ENCODE measurements around the gene CACNA1A.
"Not testable (repeated sequence)": the region's sequence is repeated elsewhere in the genome, so short reads cannot be mapped to it uniquely, and the experiment has no call there.

The CACNA1A gene

DNA sequence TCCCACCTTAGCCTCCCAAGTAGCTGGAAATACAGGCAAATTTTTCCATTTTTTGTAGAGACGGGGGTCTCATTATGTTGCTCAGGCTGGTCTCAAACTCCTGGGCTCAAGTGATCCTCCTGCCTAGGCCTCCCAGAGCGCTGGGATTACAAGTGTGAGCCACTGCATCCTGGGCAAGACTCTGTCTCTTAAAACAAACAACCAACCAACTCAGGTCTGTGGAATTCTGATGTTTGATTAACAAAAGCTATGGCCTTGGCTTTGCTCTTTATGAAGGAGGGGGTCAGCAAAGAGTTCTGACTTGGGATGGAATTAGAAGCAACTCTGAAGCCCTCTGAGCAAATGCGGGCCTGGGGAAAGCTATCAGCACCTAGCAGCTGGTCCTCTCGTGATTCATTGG, 238.4 kb downstream of the CACNA1A start:
- no peak for DNase-seq (ENCODE audit: extremely low read depth, low read depth)
- TF ChIP-seq, protein P1, sequence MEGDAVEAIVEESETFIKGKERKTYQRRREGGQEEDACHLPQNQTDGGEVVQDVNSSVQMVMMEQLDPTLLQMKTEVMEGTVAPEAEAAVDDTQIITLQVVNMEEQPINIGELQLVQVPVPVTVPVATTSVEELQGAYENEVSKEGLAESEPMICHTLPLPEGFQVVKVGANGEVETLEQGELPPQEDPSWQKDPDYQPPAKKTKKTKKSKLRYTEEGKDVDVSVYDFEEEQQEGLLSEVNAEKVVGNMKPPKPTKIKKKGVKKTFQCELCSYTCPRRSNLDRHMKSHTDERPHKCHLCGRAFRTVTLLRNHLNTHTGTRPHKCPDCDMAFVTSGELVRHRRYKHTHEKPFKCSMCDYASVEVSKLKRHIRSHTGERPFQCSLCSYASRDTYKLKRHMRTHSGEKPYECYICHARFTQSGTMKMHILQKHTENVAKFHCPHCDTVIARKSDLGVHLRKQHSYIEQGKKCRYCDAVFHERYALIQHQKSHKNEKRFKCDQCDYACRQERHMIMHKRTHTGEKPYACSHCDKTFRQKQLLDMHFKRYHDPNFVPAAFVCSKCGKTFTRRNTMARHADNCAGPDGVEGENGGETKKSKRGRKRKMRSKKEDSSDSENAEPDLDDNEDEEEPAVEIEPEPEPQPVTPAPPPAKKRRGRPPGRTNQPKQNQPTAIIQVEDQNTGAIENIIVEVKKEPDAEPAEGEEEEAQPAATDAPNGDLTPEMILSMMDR (IDR thresholded peaks at IDR 0.05; ENCODE audit: low read depth, low read length), result no peak

GRCh38 chr19:13267131-13267530, 239.1 kb downstream of the CACNA1A start:
- TF ChIP-seq, protein P1 (IDR thresholded peaks at IDR 0.05; ENCODE audit: low read depth, low read length), result no peak
- DNase-seq (ENCODE audit: extremely low read depth, low read depth), result no peak

GRCh38 chr19:13262450-13262849, 243.8 kb downstream of the CACNA1A start:
- DNase-seq (ENCODE audit: extremely low read depth, low read depth), result no peak
- TF ChIP-seq, protein P1 (IDR thresholded peaks at IDR 0.05; ENCODE audit: low read depth, low read length), result peak; percentile 44

DNA sequence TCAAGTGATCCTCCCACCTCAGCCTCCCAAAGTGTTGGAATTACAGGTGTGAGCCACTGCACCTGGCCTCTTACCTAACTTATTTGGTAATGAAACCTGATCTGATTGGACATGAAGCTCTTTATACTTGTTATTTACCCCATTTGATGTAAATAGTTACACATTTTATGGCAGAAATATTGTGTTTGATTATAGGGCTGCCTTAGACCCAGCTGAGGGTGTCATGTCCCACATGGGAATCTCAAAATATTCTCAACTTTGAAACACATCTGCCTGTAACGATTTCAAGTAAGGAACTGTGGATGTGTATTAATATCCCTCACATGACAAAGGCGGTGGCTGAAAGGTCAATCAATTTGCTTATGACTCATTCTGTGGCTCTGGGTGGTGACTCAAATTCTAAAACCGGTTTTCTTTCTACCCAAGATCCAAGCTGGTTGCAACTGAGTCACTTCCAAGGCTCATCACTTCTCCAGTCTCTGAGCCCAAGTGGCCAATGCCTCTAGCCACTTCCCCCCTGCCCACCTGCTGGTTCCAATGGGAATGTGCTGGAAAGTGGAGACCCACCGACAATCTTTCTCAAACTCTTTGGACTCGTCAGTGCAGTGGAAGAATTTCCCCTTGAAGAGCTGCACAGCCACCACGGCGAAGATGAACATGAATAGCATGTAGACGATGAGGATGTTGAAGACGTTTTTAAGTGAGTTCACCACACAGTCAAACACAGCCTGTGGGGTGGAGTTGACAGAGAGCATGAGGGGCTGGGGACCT, 245.2 kb downstream of the CACNA1A start:
- peak; percentile 44 for DNase-seq (ENCODE audit: extremely low read depth, low read depth)
- TF ChIP-seq, protein P1 (IDR thresholded peaks at IDR 0.05; ENCODE audit: low read depth, low read length), result no peak

- TF ChIP-seq, protein P1 (IDR thresholded peaks at IDR 0.05; ENCODE audit: low read depth, low read length), result no peak
- DNase-seq (ENCODE audit: extremely low read depth, low read depth), result no peak
Measured at GRCh38 chr19:13256918-13257317, 249.4 kb downstream of the CACNA1A start.

DNA sequence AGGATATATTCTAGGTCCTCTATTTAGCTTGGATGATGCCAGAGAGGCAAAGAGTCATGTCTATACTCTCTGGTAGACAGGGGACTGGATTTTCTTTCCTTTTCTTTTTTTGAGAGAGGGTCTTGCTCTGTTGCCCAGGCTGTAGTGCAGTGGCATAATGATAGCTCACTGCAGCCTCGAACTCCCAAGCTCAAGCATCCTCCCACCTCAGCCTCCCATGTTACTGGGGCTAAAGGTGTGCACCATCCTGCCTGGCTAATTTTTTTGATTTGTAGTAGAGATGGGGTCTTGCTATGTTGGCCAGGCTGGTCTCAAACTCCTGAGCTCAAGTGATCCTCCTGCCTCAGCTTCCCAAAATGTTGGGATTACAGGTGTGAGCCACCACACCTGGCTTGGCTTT, 249.9 kb downstream of the CACNA1A start:
- DNase-seq (ENCODE audit: extremely low read depth, low read depth), result not testable (repeated sequence)

- TF ChIP-seq, protein P1 (IDR thresholded peaks at IDR 0.05; ENCODE audit: low read depth, low read length), result no peak
- DNase-seq (ENCODE audit: extremely low read depth, low read depth), result no peak
Measured at GRCh38 chr19:13255719-13256059, 250.6 kb downstream of the CACNA1A start.

Data from AG09319 (cell line).